Kidney capillary endothelial cell (primary cell): ENCODE data around the gene VPS26A.

Experiments
- DNase-seq: peaks from one replicate; pipeline ENCODE4 v3.0.0-alpha.2; 2018; ENCODE audit warnings: low spot score

VPS26A gene

DNA sequence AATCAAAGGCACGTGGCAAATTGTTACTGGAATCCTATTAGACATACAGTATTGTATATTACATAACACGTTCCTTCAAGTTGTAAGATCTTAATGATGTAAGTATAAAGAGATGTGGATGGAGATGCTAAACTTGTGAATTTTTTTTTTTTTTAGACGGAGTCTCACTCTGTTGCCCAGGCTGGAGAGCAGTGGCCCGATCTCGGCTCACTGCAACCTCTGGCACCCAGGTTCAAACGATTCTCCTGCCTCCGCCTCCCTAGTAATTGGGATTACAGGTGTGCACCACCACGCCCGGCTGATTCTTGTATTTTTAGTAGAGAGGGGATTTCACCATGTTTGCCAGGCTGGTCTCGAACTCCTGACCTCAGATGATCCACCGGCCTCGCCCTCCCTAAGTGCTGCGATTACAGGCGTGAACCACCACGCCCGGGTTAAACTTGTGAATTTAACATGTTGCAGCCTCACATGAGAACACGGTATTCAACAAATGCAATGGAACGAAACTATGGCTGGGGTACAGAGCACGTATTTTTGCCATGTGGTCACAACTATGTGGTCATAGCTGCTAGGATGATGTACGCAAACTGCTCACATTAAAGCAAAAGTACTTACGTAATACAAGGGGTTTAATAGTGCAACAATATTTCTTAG, 55.2 kb downstream of the VPS26A start:
- DNase-seq: no peak

DNA sequence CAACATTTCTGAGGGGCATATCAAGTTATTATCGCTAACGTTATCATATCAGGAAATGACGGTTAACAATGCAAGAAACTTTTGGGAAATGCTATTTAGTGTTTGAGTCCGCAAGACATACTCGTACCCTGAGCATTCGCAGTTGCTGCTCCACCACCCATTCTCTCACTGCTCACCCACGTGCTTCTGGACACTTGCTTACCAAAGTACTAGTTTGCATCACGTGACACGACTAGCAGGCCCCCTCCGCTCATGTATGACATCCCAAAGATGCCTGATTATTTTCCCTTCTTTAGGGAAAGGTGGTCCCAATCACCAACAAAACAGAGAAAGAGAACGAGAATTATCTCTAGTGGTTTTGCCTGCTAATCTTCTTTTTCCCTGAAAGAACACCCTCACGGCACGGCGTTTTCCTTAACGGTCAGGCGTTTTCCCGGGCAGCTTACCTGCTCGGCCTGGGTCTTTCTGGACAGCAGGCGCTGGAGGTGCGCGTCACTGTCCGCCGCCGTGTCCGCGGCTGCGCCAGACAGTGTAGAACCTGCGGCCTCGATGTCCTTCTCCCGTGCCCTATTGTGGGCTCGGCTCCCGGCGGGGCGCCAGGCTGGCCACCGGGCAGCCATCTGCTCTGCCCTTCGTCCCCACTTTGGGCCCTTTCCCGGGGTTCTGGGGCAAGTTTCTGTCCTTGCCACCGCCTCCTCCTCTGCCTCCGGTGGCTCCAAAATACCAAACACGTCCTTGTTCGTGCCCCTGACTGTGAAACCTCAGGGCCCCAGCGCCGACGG, 56.0 kb downstream of the VPS26A start, which contains the start of gene SUPV3L1:
TSS of gene SUPV3L1 (plus strand) at position 492 of the 782 bp plus-strand sequence. CDS start at position 550, 58 bp downstream.
- peak; percentile 96 for DNase-seq

DNA sequence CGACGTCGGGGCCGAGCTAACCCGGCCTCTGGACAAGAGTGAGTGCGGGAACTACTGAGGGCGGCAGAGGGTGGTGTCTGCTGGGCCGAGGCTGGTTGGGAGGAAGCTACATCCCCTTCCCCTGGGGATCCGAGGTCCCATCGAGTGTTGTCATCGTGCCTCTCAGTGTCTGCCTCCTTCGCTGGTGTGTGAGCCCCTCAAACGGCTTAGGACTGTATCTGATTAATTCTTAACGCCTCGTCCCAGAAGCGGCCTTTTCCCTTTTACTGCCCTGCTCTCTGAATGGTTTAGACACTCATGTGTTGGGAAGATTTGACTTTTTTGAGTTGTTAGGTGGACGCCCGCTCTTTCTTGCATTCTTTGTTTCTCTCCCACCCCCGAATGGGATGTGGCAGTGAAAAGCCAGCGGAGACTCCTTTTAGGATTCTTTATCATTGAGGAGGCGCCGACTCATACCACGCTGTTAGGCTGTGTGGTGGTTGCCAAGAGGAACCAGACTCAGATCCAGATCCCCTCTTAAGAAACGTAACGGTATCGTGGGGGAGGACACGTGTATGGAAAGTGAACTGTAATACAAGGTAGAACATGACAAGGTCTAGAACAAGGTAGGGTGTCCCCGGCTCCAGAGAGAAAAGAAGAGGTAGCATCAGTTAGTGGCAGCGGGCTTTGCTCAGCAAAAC, 56.7 kb downstream of the VPS26A start:
- peak; percentile 20 for DNase-seq

DNA sequence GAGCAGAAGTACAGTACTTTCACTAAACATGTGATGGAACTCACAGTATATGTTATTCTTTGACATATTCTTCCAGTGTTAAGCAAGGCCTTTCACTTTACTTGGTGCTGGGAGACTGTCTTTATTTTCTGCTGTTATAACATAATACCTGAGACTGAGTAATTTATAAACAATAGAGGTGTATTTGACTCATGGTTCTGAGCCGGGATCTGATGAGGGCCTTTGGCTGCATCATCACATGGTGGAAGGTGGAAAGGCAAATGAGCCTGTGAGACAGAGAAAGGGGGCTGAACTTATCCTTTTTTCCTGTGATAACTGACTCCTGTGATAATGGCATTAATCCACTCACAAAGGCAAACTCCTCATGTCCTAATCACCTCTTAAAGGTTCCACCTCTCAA, 57.5 kb downstream of the VPS26A start:
- DNase-seq: no peak

DNA sequence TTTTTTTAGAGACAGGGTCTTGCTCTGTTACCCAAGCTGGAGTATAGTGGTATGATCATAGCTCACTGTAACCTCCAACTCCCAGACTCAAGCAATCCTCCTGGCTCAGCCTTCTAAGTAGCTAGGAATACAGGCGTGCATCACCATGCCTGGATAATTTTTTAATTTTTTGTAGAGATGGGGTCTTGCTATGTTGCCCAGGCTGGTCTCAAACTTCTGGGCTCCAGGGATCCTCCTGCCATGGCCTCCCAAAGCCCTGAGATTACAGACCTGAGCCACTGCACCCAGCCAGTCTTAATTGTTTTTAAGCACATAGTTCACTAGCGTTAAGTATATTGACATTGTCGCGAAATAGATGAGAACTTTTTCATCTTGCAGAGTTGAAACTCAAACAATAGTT, 58.0 kb downstream of the VPS26A start:
- no peak for DNase-seq

DNA sequence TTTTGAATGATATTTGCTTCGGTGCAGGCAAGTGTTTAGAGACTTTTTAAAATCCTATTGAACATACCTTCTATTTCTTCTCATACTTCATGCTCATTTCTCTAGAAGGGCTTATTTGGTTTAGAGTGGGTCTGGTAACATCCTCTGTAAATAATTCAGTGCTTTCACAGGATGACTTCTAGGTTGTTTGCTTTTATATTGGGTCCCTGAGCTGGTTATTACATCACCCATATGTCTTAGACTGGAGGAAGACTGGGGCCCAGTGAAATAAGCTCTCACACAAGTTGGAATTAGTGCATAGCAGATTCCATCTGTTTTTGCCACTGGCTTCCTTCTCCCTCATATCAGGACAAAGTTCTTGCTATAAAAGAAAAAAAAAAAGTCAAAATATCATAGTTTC, 62.5 kb downstream of the VPS26A start:
- DNase-seq: no peak

DNA sequence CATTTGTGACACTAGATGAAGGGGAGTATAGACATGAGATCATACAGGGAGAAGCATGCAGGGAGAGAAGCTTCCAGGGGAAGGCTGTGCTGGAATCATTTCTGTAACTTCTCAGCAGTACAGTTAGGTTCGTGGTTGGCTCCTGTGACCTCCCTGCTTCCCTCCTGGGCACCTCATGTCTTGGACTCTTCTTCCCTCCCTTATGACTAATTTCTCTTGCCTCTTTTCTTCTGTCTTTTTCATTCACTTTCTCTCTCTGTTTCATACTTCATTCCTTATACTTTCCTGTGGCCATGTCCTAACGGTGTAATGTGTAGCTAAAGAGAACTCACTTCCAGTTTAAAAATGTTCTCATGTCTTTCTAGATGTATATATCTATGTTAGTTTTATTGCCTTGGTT, 77.1 kb downstream of the VPS26A start:
- no peak for DNase-seq

DNA sequence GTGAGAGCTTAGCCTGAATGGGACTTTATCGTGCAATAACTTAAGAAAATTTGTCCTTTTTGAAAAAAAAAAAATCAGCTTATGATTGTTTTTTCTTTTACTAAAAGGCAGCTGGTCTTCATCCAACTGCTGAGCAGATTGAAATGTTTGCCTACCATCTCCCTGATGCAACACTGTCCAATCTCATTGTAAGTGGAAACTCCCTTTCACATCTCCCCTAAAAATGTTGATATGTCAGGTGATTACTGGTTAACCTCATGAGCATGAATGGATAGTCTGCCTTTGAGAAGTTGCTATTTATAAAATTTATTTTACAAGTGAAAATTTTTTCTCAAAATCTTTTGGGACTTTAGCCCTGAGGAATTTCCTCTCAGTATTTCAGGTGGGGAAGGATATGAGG, 78.4 kb downstream of the VPS26A start:
- DNase-seq: no peak

DNA sequence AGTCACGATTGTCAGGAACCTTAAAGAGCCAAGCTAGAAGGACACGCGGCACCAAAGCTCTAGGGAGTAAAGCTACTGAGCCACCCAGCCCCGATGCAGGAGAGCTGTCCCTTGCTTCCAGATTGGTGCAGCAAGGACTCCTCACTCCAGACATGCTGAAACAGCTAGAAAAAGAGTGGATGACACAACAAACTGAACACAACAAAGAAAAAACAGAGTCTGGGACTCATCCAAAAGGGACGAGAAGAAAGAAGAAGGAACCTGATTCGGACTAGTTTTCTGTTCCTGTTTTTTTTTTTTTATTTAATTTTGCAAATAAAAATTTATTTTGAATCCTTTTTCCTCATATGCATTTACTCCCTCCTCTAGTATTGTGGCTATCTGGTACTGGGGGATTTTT, 84.8 kb downstream of the VPS26A start:
- DNase-seq: no peak

DNA sequence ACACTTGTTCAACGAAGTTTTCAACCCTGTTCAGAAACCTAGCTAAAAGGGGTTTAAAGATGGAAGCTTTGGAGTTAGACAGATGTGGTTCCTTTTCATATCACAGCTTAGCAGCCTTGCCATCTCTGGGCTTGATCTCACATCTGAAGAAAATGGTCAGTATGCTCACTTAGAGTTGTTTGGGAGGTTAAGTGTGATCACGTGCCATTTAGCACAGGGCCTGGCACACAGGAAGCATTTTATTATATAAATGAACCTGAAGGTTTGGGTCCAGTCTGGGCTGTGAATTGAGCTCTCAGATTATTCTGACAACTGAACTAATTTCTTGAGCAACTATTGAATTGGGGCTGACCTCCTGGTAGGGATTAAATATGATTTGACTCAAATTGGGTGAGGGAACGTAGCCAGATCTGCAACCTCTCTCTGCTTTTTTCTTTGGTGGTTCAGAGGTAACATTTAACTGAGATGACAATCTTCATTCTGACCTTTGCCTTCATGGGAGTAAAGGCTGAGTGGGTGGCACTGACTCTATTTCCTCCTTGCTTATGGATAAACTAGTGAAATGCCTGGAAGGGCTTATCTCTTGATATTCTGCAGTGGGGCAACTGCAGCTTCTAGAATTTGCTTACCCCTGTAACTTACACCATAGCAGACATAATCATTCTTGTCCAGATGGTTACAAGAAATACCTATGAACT, 86.0 kb downstream of the VPS26A start:
- DNase-seq: no peak

DNA sequence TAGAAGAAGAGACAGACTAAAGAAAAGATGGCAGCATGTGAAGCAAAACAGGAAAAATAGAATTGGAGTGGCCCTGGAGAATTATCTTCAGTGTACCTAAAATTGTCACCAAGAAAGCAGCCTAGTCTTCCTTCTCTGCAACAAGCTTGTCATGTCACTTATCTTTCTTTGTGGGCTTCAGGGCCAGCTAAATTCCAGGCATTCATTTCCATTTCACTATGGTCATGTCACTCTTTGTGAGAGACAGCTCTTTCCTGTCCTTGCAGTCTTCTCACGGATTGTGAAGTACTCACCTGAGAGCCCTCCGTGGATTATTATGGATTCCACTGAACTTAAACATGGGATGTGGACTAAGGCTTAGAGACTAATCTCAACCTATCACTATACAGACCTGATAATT, 87.1 kb downstream of the VPS26A start:
- no peak for DNase-seq

DNA sequence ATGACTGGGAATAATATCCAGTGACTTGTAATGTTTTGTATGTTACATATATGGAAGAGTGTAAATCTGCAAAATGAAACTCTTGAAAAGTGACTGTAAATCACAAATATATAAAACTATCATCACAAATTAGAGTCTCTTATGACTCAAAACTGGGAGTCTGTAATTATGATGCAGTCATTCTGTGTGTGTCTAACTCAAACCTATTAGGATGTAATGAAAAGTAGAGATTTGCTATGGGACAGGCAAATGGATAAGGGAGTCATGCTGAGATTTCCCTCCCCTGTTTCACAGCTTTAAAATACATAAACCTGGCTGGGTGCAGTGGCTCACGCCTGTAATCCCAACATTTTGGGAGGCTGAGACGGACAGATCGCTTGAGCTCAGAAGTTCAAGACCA, 87.5 kb downstream of the VPS26A start:
- no peak for DNase-seq

DNA sequence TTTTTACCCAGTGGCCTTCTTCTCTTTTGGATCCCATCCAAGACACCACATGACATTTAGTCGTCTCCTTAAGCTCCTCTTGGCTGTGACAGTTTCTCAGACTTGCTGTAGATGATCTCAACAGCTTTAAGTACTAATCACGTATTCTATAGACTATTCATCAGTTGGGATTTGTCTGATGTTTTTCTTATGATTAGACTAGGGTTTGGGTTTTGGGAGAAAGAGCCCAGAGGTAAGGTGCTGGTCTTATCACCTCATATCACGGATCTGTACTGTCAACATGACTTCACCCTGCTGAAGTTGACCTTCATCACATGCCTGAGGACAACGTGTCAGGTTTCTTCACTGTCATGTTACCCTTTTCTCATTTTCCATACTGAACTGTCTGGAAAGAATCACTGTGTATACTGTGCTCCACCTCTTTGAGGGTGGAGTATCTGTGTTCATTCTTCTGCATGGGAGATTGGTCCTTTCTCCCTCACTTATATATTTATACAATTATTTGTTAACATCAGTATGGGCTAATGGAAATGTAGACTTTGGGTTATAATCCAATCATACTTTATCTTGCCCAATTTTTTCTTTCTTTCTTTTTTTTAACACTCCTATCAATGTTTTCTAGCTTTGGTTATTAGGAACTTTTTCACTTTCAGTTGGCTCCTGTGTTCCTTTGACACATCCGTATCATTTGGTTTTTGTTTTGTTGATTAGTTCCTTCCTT, 89.8 kb downstream of the VPS26A start:
- DNase-seq: no peak

DNA sequence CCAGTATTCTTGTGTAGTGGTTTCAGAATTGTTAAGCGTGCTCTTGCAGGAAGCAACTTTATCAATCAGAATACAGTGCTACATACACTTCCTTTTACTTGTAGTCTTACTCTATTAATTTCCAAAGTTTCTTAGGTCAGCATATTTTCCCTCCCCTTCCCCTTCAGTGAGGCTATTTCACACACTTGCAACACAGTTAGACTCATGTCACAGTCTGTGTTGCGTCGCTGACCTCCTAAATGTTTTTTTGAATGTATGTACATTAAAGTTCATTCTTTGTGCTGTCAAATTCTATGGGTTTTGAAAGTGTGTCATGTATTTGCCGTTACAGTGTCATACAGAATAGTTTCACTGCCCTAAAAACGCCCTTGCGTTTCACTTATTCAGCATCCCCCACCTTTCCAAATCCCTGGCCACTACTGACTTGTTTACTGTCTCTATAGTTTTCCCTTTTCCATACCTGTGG, 90.7 kb downstream of the VPS26A start:
- no peak for DNase-seq

DNA sequence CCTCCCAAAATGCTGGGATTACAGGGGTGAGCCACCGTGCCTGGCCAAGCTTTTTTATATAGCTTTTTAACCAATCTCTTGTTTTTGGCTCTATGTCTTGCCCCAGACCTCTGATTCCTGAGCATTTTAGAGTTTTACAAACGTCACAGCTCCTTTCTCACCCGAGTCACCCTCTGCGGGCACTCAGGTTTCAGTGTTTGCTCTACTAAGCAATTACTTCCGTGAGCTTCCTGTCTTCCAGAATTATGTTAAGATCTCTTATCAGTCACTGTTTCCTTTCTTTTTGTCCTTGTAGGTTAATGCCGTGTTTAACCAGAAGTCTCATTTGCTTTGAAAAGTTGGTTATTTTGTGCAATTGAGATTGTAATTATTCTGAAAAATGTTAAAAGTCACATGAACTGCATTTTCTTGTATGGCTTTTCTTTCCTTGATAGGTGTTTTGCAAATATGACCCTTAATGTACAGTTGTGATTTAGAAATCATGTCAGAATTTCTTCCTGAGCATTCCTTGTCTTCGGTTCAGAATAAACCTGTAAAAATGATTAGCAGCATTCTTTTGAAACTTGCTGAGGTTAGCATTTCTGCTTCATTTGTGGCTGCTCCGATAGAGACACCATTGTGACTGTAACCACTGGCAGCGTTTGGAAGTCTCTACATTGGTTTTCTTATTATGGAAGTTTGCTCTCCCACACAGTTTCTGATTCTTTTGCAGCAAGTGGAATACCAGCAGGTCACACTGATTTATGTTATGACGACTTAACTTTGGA, 91.6 kb downstream of the VPS26A start:
- no peak for DNase-seq

DNA sequence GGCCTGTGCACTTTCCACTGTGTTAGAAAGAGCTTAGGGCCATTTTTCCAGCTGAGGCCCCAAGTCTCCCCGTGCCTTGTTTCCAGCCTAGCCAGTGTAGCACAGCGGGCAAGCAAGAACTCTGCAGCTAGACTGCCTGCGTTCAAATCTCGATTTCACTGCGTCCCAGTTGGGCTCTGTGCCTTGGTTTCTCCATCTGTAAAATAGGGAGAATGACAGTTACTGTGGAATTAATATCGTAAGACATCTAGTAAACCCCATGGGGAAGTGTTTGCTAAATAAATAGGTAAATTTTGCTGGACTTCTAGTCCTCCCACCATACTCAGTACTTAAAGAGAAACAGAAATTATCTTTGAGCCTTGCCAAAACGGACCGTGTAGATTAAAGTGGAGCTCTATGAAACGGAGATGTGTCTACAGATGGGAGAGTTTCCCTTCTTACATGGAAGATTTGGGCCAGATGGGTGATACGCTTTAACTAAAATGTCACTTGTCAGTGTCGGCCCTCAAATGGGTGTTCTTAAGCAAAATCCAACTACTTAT, 92.7 kb downstream of the VPS26A start:
- no peak for DNase-seq

DNA sequence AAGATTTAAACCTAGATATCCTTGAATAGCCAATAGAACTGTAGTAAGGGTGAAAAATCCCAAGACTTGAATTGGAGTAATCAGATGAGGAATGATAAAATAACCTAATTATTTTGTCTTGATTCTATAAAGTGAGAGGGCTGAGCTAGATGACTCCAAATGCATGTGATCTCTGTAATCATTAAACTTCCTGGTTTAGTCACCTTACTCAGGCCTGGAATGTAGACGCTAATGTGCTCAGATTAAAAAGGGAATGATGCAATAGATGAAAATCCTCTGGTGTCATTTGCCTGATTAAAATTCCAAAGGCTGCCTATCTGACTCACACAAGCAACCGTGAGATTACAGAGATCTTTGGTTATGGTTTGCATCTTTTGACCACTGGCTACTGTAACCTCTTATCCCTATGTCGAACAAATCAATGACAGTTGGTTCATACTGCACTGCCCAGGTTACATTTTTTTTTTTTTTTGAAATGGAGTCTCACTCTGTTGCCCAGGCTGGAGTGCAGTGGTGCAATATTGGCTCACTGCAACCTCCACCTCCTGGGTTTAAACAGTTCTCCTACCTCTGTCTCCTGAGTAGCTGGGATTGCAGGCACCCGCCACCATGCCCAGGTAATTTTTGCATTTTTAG, 93.3 kb downstream of the VPS26A start:
- DNase-seq: peak; percentile 82

DNA sequence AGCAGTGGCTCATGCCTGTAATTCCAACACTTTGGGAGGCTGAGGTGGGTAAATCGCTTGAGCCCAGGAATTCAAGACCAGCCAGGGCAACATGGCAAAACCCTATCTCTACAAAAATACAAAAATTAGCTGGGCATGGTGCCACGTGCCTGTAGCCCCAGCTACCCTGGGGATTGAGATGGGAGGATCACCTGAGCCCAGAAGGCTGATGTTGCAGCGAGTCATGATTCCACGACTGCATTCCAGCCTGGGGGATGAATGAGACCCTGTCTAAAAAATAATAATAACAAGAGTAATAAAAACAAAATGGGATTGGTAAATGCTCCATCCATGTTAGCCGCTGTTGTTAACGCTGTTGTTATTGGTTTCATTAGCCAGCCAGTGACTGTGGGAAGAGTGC, 94.9 kb downstream of the VPS26A start:
- no peak for DNase-seq

DNA sequence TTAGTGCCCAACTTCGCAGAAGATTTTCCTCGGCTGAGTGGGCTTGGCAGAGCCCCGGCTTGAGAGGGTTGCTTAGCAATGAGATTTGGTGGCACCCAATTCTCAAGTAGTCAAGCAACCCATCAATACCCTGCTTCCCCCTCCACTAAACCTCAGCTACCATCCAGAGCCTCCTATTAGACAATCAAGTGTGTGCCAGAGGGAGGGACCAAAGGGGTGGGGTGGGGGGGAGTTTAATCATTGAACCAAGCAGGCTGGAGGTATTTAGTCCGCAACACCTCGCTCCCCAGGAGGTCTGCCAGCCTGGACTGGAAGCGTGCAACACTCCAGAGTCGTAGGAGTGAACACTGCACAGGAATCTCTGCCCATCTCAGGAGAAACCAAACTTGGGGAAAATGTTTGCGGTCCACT, 96.1 kb downstream of the VPS26A start, which contains the start of gene HKDC1:
TSS of gene HKDC1 (plus strand) at position 292 of the 411 bp plus-strand sequence. CDS start at position 396, 104 bp downstream.
- DNase-seq: no peak

DNA sequence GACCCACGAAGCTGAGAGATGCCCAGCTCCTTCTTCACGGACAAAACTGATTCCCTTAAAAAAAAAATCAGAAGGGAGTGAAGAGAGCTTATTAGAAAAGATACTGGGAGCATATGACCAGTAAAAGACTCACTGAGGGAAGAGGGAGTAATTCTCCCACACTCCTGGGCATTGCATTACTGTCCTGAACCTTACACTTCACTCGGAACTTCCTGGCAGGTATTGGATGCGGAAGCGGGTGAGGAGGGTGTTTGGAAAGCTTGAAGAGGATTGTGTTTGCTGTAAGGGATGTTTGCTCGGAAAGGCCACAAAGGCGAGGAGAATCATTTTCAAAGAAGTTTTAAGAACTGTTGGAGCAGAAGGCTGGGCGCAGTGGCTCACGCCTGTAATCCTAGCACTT, 96.5 kb downstream of the VPS26A start:
- no peak for DNase-seq
